GM13977 (cell line): ENCODE results near the gene ING3.

ENCODE experiments used
- DNase-seq: peaks from one replicate; pipeline ENCODE4 v3.0.0; 2012; ENCODE audit warnings: low spot score
- CTCF ChIP-seq: IDR thresholded peaks from 2 replicates; pipeline ENCODE4 v1.5.1; 2012; ENCODE audit warnings: mild to moderate bottlenecking, control low read depth; ENCODE audit not compliant: insufficient read depth; ENCODE audit errors: extremely low read depth, missing control alignments
- in situ Hi-C: fragments of 300-500 bp; cut with MboI; formaldehyde crosslinking; loops from one replicate; pipeline ENCODE4 v1.12.0; 2022; ENCODE audit warnings: low sequenced_read_pairs, low pct_unique_long_range_greater_than_20kb, mixed read lengths, inconsistent platforms; ENCODE audit not compliant: unreplicated experiment

ING3 gene

GRCh38 chr7:121015560-121015959, 65.0 kb downstream of the ING3 start:
- no peak for DNase-seq
- no peak for TF ChIP-seq CTCF
- in situ Hi-C loops: no loop called here

GRCh38 chr7:121016966-121017365, 66.4 kb downstream of the ING3 start:
- no peak for TF ChIP-seq CTCF
- DNase-seq: no peak
- in situ Hi-C loops: no loop called here

GRCh38 chr7:121017586-121017985, 67.0 kb downstream of the ING3 start:
- TF ChIP-seq CTCF: no peak
- in situ Hi-C loops: no loop called here

GRCh38 chr7:121019018-121019417, 68.4 kb downstream of the ING3 start:
- in situ Hi-C loops: no loop called here
- no peak for DNase-seq
- no peak for TF ChIP-seq CTCF

More at GRCh38 chr7:121017586-121017985, 67.0 kb downstream of the ING3 start:
- no peak for DNase-seq

- no peak for TF ChIP-seq CTCF
- in situ Hi-C loops: no loop called here
- DNase-seq: no peak
These were observed 69.8 kb downstream of the ING3 start for GRCh38 chr7:121020249-121020988.

GRCh38 chr7:121020989-121021969, 70.7 kb downstream of the ING3 start:
- no peak for TF ChIP-seq CTCF
- DNase-seq: no peak
- in situ Hi-C loops: no loop called here
